Ovary (tissue), 9 donors: ENCODE data around the gene PTPRN2. TPM values are rescaled to one million over a fixed set of nuclear protein-coding genes. Genes with fewer than 3 reads are reported as not detected.

Source experiments
- DNase-seq, 5 donors: peaks; one replicate each; pipeline ENCODE4 v3.0.0-alpha.2; 2019 to 2020
- H3K27ac ChIP-seq, 2 donors: fragments of 200-600 bp; one replicate each; pipeline versions ENCODE4 v1.5.1 to v1.8.0; 2019 to 2022
- H3K27me3 ChIP-seq: fragments of 200-600 bp; one replicate; pipeline ENCODE4 v1.8.0; 2022
- H3K36me3 ChIP-seq: fragments of 200-600 bp; sonication (generic); one replicate; pipeline ENCODE4 v1.5.1; 2019
- H3K4me1 ChIP-seq: one replicate; pipeline ENCODE4 v1.8.1; 2013; ENCODE audit warnings: mild to moderate bottlenecking, moderate library complexity; ENCODE audit not compliant: insufficient read depth
- H3K4me3 ChIP-seq: fragments of 200-600 bp; sonication (generic); one replicate; pipeline ENCODE4 v1.5.1; 2017
- H3K9me3 ChIP-seq, 2 donors: fragments of 200-600 bp in 1 of 2; sonication (generic) in 1 of 2; one replicate each; pipeline versions ENCODE4 v1.5.1 to v1.8.1; 2013 to 2019; ENCODE audit warnings: mild to moderate bottlenecking in 1 of 2, moderate library complexity in 1 of 2
- EP300 ChIP-seq: sonication (generic); formaldehyde crosslinking; IDR thresholded peaks from one replicate; pipeline ENCODE4 v1.6.1; 2017; ENCODE audit warnings: antibody characterized with exemption
- POLR2A ChIP-seq: fragments of 450-650 bp; IDR thresholded peaks from one replicate; pipeline ENCODE4 v1.6.1; 2017; ENCODE audit warnings: antibody characterized with exemption, mild to moderate bottlenecking, moderate library complexity
- WGBS, 3 donors: extraction: QIAGEN DNeasy Blood & Tissue Kit in 1 of 3; methylation state at CpG; one replicate each; pipeline versions ENCODE4 v1.1.5 to v1.1.7; 2013 to 2017; 5-methylcytosine and 5-hydroxymethylcytosine counted together
- intact Hi-C, 4 donors: fragments of 100-400 bp; cut with DNase I; formaldehyde crosslinking; loops; one replicate each; pipeline versions ENCODE4 v1.11.0 to v1.15.1; 2022 to 2023
- polyA plus RNA-seq, 2 donors: library from polyadenylated mRNA; stranded (reverse); fragments of 200-250 nt in 1 of 2; fragments of 350-450 nt in 1 of 2; fragmentation: Illumina TruSeq in 1 of 2; extraction: RNeasy Lipid Tissue Mini Kit (QIAGEN cat#74804) in 1 of 2; gene quantifications; one replicate each; pipeline ENCODE4 v1.2.3, GENCODE V29; 2013 to 2014
- total RNA-seq, 7 donors: library from RNA; depleted of rRNA in 2 of 7; stranded (reverse); fragments of >200 nt in 2 of 7; fragmentation: NEBNext Ultra II Directional in 3 of 7; extraction: Animal tissue kit (Norgen Biotek cat#: 25700) in 3 of 7; gene quantifications; one replicate each; pipeline versions ENCODE4 v1.1.0 to v1.2.4, GENCODE V29; 2016 to 2023
- TF ChIP-seq, protein P1 (sequence below), 3 donors: fragments of 450-650 bp in 2 of 3; fragments of 200-600 bp in 1 of 3; IDR thresholded peaks; one replicate each; pipeline versions ENCODE4 v1.5.1 to v1.8.0; 2016 to 2022; ENCODE audit warnings: antibody characterized with exemption in 3 of 3, mild to moderate bottlenecking in 1 of 3
- donor health status: DM: no; HTN: no; CAD: no; lungs with moderate emphysema.
- donor health status: DM: no; HTN: no; CAD: no.
- donor health status: Bipolar disorder and iron deficiency.
- donor health status: DM: yes; HTN: yes; CAD: no.
- donor health status: DM: no; HTN: no; CAD: no.
- donor health status: DM: yes; HTN: yes; CAD: no.

Gene PTPRN2
- total and polyA plus RNA-seq, 9 donors = 3.5 to 11.1 (median 5.9) TPM

DNA sequence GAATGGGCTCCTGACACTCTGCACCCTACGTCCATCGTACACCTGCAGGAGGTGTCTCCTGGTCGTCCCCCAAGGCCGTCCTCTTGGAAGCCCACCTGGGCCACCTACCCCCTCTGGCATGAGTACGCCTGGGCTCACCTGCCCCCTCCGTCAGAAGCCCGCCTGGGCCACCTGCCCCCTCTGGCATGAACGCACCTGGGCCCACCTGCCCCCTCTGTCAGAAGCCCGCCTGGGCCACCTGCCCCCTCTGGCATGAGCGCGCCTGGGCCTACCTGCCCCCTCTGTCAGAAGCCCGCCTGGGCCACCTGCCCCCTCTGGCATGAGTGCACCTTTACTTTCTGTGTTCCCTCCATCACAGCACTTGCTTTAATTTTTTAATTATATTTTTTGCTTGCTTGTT, 401.2 kb downstream of the PTPRN2 start:
- H3K36me3 ChIP-seq = no peaks in the 10 kb centered on the region
- no peak overlapping the region for H3K27ac ChIP-seq
- H3K4me3 ChIP-seq = no peak overlapping the region
- H3K4me1 ChIP-seq = no peaks in the 10 kb centered on the region
- DNase-seq = no peak
- H3K27me3 ChIP-seq = no peaks in the 10 kb centered on the region
- intact Hi-C loops = no loop called here
- TF ChIP-seq, protein P1, sequence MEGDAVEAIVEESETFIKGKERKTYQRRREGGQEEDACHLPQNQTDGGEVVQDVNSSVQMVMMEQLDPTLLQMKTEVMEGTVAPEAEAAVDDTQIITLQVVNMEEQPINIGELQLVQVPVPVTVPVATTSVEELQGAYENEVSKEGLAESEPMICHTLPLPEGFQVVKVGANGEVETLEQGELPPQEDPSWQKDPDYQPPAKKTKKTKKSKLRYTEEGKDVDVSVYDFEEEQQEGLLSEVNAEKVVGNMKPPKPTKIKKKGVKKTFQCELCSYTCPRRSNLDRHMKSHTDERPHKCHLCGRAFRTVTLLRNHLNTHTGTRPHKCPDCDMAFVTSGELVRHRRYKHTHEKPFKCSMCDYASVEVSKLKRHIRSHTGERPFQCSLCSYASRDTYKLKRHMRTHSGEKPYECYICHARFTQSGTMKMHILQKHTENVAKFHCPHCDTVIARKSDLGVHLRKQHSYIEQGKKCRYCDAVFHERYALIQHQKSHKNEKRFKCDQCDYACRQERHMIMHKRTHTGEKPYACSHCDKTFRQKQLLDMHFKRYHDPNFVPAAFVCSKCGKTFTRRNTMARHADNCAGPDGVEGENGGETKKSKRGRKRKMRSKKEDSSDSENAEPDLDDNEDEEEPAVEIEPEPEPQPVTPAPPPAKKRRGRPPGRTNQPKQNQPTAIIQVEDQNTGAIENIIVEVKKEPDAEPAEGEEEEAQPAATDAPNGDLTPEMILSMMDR (IDR thresholded peaks at IDR 0.05) = no peak
- TF ChIP-seq POLR2A = no peak
- TF ChIP-seq EP300 = no peak
- WGBS, 3 donors = 89 to 95% (median 93%) methylated on average over 12 of the region's 12 CpGs
- H3K9me3 ChIP-seq = peaks cover 0 to 5% of the 10 kb centered on the region in 2 donors

DNA sequence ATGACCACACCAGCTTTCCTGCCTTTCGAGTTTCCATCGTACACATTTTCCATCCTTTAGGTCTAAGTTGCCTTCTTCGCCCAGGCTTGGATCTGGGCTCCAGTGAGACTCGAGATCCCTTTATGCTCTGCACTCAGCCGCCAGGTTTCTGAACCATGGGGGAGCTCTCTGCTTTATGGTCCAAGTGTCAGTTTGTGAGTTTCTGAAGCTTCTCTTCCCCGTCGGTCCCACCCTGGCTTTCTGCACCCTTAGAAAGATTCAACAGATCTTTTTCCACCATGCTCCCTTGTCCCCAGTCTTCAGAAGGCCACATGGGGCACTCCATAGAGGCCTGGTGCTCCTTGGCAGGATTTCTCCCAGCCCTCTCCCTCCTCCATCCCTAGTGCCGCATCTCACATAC, 402.0 kb downstream of the PTPRN2 start:
- Histone ChIP-seq H3K4me3 (no peak overlapping the region), H3K4me1 (no peaks in the 10 kb centered on the region), H3K27ac (no peak overlapping the region), H3K27me3 (no peaks in the 10 kb centered on the region), H3K36me3 (no peaks in the 10 kb centered on the region), H3K9me3 (peaks cover 0 to 5% of the 10 kb centered on the region in 2 donors)
- intact Hi-C loops = no loop called here
- TF ChIP-seq, protein P1 (IDR thresholded peaks at IDR 0.05) = no peak
- TF ChIP-seq POLR2A (no peak), EP300 (no peak)
- DNase-seq = no peak
- WGBS, 3 donors = 86 to 90% (median 88%) methylated on average over 8 of the region's 8 CpGs

DNA sequence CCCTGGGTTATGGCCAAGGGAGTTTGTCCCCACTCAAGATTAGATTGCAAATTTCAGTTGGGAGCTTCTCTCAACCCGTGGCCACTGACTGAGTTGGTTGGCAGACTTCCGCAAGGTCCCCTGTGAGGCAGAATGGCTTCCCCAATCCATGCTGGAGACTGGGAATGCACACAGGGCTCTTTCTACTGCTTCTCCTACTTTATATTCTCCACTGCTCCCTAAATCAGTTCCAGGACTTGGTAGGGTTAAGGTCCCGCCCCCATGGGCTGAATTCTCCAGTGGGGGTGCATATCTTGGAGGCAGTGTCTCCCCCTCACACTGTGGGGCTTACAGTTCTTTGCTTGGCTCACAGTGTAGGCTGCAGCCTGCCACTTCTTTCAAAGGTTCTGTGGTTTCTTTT, 404.2 kb downstream of the PTPRN2 start:
- WGBS, 3 donors = 63 to 75% (median 74%) methylated on average over 3 of the region's 3 CpGs
- Histone ChIP-seq H3K36me3 (no peaks in the 10 kb centered on the region), H3K27ac (no peak overlapping the region), H3K27me3 (no peaks in the 10 kb centered on the region), H3K4me3 (no peak overlapping the region), H3K4me1 (no peaks in the 10 kb centered on the region), H3K9me3 (peaks cover 0 to 5% of the 10 kb centered on the region in 2 donors)
- intact Hi-C loops = no loop called here
- DNase-seq = no peak
- TF ChIP-seq EP300 (no peak), POLR2A (no peak)
- TF ChIP-seq, protein P1 (IDR thresholded peaks at IDR 0.05) = no peak

DNA sequence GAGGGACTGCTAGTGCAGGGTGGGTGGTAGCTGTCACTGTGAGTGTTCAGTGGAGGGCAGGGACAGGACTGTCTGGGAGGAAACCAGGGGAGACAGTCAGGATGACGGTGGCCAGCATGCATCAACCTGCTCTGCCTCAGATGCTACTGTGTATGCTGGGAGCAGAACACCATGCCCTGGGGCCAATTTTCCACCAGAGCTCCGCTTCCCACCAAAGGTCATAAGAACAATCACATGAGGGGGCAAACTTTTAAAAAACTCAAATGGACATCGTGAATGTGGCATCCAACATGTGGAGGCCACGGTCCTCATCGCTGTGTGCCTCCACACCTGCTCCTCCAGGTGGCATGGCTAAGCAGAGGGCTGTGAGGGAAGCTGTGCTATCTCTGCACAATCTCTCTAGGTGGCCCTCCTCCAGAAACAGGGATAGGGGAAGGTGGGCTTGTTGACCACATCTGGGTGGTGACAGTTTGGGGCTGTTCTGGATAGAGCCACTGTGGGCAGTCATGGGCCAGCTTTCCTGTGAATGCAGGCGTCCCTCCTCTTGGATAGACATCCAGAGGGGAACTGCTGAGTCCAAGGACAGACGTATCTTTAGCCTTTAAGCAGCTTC, 411.0 kb downstream of the PTPRN2 start:
- Histone ChIP-seq H3K9me3 (no peaks in the 10 kb centered on the region), H3K4me1 (no peaks in the 10 kb centered on the region), H3K27ac (no peak overlapping the region), H3K4me3 (no peak overlapping the region), H3K27me3 (no peaks in the 10 kb centered on the region), H3K36me3 (no peaks in the 10 kb centered on the region)
- intact Hi-C loops = no loop called here
- 73 to 87% (median 79%) methylated on average over 7 of the region's 7 CpGs for WGBS, 3 donors
- DNase-seq = no peak
- no peak for TF ChIP-seq POLR2A
- TF ChIP-seq EP300 = no peak
- TF ChIP-seq, protein P1 (IDR thresholded peaks at IDR 0.05) = no peak
